ENCODE results near the gene ALCAM. TPM values are rescaled to one million over a fixed set of nuclear protein-coding genes. Genes with fewer than 3 reads are reported as not detected.

Gene ALCAM
- total RNA-seq, 1 donor from 2014 or later: 54.4 TPM

GRCh38 chr3:105503191-105503593 lies 136.5 kb downstream of the ALCAM start:
- Histone ChIP-seq H2AFZ (replicated peaks) (no peak overlapping the region), H4K20me1 (ENCODE audit: low read depth) (no peaks in the 10 kb centered on the region), H3K4me1 (peaks cover 21% of the 10 kb centered on the region), H3K4me2 (no peak overlapping the region), H3K9ac (no peak overlapping the region), H3F3A (ENCODE audit: low read depth) (no peaks in the 10 kb centered on the region), H3K79me2 (ENCODE audit: low read depth) (peaks cover 3% of the 10 kb centered on the region), H3K9me3 (ENCODE audit: low read depth) (no peaks in the 10 kb centered on the region), H3K36me3 (no peaks in the 10 kb centered on the region), H3K4me3 (no peak overlapping the region), H3K27ac (no peak overlapping the region), H3K27me3 (no peaks in the 10 kb centered on the region)
- Mint-ChIP-seq H3K27me3 (ENCODE audit: insufficient read depth, low read depth) (no peaks in the 10 kb centered on the region), H3K4me3 (no peak overlapping the region), H3K9me3 (no peaks in the 10 kb centered on the region), H3K36me3 (no peaks in the 10 kb centered on the region), H3K27ac (no peak overlapping the region), H3K4me1 (no peaks in the 10 kb centered on the region)
- no peak for DNase-seq (ENCODE audit: low spot score)
- TF ChIP-seq EZH2phosphoT487 (IDR thresholded peaks at IDR 0.05): no peak
- no peak for TF ChIP-seq CTCF (IDR thresholded peaks at IDR 0.05)
- no peak for TF ChIP-seq EZH2 (IDR thresholded peaks at IDR 0.05)

- Mint-ChIP-seq H3K4me3 (no peak overlapping the region), H3K9me3 (no peaks in the 10 kb centered on the region), H3K27me3 (ENCODE audit: insufficient read depth, low read depth) (no peaks in the 10 kb centered on the region), H3K36me3 (no peaks in the 10 kb centered on the region), H3K4me1 (no peaks in the 10 kb centered on the region), H3K27ac (no peak overlapping the region)
- Histone ChIP-seq H3K4me2 (no peak overlapping the region), H4K20me1 (ENCODE audit: low read depth) (no peaks in the 10 kb centered on the region), H3K79me2 (ENCODE audit: low read depth) (peaks cover 6% of the 10 kb centered on the region), H3K36me3 (no peaks in the 10 kb centered on the region), H3K4me3 (no peak overlapping the region), H3K27me3 (no peaks in the 10 kb centered on the region), H3F3A (ENCODE audit: low read depth) (no peaks in the 10 kb centered on the region), H2AFZ (replicated peaks) (no peak overlapping the region), H3K9ac (no peak overlapping the region), H3K9me3 (ENCODE audit: low read depth) (no peaks in the 10 kb centered on the region), H3K27ac (no peak overlapping the region), H3K4me1 (peaks cover 21% of the 10 kb centered on the region)
- TF ChIP-seq CTCF (IDR thresholded peaks at IDR 0.05) (no peak), EZH2 (IDR thresholded peaks at IDR 0.05) (no peak), EZH2phosphoT487 (IDR thresholded peaks at IDR 0.05) (no peak)
- DNase-seq (ENCODE audit: low spot score): no peak
Observed at GRCh38 chr3:105504440-105504951, 137.8 kb downstream of the ALCAM start.

- Mint-ChIP-seq H3K9me3 (no peaks in the 10 kb centered on the region), H3K4me3 (no peak overlapping the region), H3K27ac (no peak overlapping the region), H3K4me1 (no peaks in the 10 kb centered on the region), H3K27me3 (ENCODE audit: insufficient read depth, low read depth) (no peaks in the 10 kb centered on the region), H3K36me3 (no peaks in the 10 kb centered on the region)
- no peak overlapping the region for H3K27ac ChIP-seq
- no peaks in the 10 kb centered on the region for H3K27me3 ChIP-seq
- H3K4me1 ChIP-seq: peaks cover 21% of the 10 kb centered on the region
- H3K36me3 ChIP-seq: no peaks in the 10 kb centered on the region
- H3K4me3 ChIP-seq: no peak overlapping the region
- no peak overlapping the region for H2AFZ ChIP-seq (replicated peaks)
- H3K9me3 ChIP-seq (ENCODE audit: low read depth): no peaks in the 10 kb centered on the region
- no peaks in the 10 kb centered on the region for H3F3A ChIP-seq (ENCODE audit: low read depth)
- H3K79me2 ChIP-seq (ENCODE audit: low read depth): peaks cover 6% of the 10 kb centered on the region
- no peaks in the 10 kb centered on the region for H4K20me1 ChIP-seq (ENCODE audit: low read depth)
- no peak overlapping the region for H3K9ac ChIP-seq
- no peak overlapping the region for H3K4me2 ChIP-seq
- TF ChIP-seq CTCF (IDR thresholded peaks at IDR 0.05) (no peak), EZH2phosphoT487 (IDR thresholded peaks at IDR 0.05) (no peak), EZH2 (IDR thresholded peaks at IDR 0.05) (no peak)
- no peak for DNase-seq (ENCODE audit: low spot score)
Observed at GRCh38 chr3:105505170-105505569, 138.5 kb downstream of the ALCAM start.
